BJ (cell line): ENCODE results near the gene EFNA3. TPM values are rescaled to one million over a fixed set of nuclear protein-coding genes. Genes with fewer than 3 reads are reported as not detected.
"Not testable (repeated sequence)": the region's sequence is repeated elsewhere in the genome, so short reads cannot be mapped to it uniquely, and the experiment has no call there.

Experiments
- CTCF ChIA-PET: fragments of 350-600 bp; formaldehyde crosslinking; extraction: SDS; loops from one replicate; lab custom pipeline; 2021; ENCODE audit warnings: antibody characterized with exemption, inconsistent platforms; lab: Yijun Ruan, JAX
- POLR2A ChIA-PET: fragments of 300-600 bp; sonication (Branson Sonifier 250); formaldehyde crosslinking; extraction: SDS; loops from one replicate; lab custom pipeline; 2021; ENCODE audit warnings: antibody characterized with exemption; lab: Charles Lee
- DNase-seq: peaks from one replicate; pipeline ENCODE4 v3.0.0-alpha.2; 2011; ENCODE audit warnings: low read depth
- H3K27me3 ChIP-seq: 2 replicates; pipeline ENCODE4 v1.6.0; 2011; ENCODE audit warnings: low read length; ENCODE audit not compliant: control insufficient read depth, insufficient read depth
- H3K36me3 ChIP-seq: 2 replicates; pipeline ENCODE4 v1.5.1; 2011; ENCODE audit warnings: low read length; ENCODE audit not compliant: control insufficient read depth, insufficient read depth
- H3K4me3 ChIP-seq: 2 replicates; pipeline ENCODE4 v1.5.1; 2011; ENCODE audit warnings: low read depth, mild to moderate bottlenecking, control low read depth, low read length
- polyA plus RNA-seq: library from polyadenylated mRNA; depleted of rRNA; stranded (reverse); fragments of >200 nt; gene quantifications from 2 replicates; pipeline ENCODE4 v1.2.3, GENCODE V29; 2011
- TF ChIP-seq, protein P1 (sequence below): IDR thresholded peaks from 2 replicates; pipeline ENCODE4 v1.5.1; 2011; ENCODE audit warnings: low read depth, mild to moderate bottlenecking, control low read depth, inconsistent platforms, low read length, moderate library complexity; ENCODE audit not compliant: insufficient read depth

EFNA3 gene
- polyA plus RNA-seq, 1 experiment: 1.8 TPM

DNA sequence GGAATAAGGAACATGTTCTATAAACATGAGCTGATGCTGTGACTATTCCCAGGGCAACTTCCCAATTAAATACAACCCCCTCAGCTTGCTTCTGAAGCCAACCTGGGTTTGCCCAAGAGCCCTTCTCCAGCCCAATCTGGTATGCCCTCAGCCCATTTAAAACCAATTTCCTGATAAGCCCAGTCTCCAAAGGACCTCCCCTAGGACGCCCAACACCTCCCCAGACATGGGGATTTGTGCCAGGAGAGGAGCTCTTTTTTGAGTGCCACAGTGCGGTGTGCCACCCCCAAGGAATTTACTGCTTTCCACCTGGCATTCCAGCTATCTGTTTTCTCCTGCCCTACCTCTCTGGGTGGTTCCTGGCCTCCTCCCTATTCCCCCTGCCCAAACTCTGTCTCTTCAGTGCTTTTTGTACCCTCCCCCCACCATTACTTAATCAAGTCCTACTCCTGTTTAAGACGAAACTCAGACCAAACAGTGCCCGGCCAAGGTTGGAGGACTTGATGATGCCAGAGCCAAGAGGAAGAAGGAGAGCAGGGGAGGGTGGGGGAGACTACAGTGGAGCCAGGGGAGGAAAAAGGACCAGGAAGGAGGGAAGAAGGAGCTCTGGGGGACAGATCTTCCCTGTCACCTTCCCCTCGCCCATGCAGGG is 37.6 kb downstream of the EFNA3 start:
- CTCF ChIA-PET: interaction anchor here (1.1 to 4.0 kb wide), 4 partner anchors 19 to 52 kb away, joined by 3 to 11 read pairs (median 6); no protein-coding TSS in a partner anchor

DNA sequence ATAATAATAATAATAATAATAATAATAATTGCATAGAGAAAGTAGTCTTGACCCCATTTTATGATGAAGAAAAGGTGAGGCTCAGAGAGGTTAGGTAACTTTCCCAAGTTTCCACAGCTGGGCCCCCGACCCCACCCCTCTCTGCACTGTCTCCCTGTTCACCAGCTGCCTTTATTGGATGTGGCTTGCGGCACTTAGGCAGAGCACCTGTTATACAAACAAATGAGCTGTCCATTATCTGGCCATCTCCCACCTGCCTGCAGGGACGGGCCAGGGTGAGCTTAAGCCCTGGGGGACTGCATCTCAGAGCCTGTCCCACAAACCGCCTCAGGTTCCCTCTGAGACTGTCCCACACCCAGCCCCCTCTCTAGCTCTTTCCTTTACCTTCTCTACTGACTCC is 39.0 kb downstream of the EFNA3 start:
- TF ChIP-seq, protein P1, sequence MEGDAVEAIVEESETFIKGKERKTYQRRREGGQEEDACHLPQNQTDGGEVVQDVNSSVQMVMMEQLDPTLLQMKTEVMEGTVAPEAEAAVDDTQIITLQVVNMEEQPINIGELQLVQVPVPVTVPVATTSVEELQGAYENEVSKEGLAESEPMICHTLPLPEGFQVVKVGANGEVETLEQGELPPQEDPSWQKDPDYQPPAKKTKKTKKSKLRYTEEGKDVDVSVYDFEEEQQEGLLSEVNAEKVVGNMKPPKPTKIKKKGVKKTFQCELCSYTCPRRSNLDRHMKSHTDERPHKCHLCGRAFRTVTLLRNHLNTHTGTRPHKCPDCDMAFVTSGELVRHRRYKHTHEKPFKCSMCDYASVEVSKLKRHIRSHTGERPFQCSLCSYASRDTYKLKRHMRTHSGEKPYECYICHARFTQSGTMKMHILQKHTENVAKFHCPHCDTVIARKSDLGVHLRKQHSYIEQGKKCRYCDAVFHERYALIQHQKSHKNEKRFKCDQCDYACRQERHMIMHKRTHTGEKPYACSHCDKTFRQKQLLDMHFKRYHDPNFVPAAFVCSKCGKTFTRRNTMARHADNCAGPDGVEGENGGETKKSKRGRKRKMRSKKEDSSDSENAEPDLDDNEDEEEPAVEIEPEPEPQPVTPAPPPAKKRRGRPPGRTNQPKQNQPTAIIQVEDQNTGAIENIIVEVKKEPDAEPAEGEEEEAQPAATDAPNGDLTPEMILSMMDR: no peak
- ChIA-PET CTCF (interaction anchor here (1.0 to 4.0 kb wide), 3 partner anchors 26 to 100 kb away, joined by 3 to 11 read pairs (median 9); no protein-coding TSS in a partner anchor), POLR2A (interaction anchor here (0.6 kb wide), 1 partner anchor 16 kb away, joined by 3 read pairs; no protein-coding TSS in a partner anchor)
- Histone ChIP-seq H3K4me3 (no peak overlapping the region), H3K36me3 (no peaks in the 10 kb centered on the region), H3K27me3 (peaks cover 26% of the 10 kb centered on the region)
- DNase-seq: no peak

More for the DNA sequence above, 37.6 kb downstream of the EFNA3 start:
- no peak for DNase-seq
- H3K4me3 ChIP-seq: no peak overlapping the region
- no peaks in the 10 kb centered on the region for H3K36me3 ChIP-seq
- POLR2A ChIA-PET: no interaction called here
- peaks cover 23% of the 10 kb centered on the region for H3K27me3 ChIP-seq
- TF ChIP-seq, protein P1: no peak

DNA sequence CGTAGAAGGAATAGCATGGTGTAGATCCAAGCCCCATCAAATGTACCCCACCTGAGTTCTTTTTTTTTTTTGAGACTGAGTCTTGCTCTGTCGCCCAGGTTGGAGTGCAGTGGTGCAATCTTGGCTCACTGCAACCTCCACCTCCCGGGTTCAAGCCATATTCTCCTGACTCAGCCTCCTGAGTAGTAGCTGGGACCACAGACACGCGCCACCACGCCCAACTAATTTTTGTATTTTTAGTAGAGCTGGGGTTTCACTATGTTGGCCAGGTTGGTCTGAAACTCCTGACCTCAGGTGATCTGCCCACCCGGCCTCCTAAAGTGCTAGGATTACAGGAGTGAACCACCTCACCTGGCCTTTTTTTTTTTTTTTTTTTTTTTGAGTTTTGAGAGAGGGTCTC is 39.5 kb downstream of the EFNA3 start:
- H3K27me3 ChIP-seq: peaks cover 26% of the 10 kb centered on the region
- H3K36me3 ChIP-seq, H3K4me3 ChIP-seq, DNase-seq, POLR2A ChIA-PET: not testable (repeated sequence)
- CTCF ChIA-PET: interaction anchor here (1.4 to 4.0 kb wide), 2 partner anchors 26 to 49 kb away, joined by 9 to 11 read pairs; no protein-coding TSS in a partner anchor

DNA sequence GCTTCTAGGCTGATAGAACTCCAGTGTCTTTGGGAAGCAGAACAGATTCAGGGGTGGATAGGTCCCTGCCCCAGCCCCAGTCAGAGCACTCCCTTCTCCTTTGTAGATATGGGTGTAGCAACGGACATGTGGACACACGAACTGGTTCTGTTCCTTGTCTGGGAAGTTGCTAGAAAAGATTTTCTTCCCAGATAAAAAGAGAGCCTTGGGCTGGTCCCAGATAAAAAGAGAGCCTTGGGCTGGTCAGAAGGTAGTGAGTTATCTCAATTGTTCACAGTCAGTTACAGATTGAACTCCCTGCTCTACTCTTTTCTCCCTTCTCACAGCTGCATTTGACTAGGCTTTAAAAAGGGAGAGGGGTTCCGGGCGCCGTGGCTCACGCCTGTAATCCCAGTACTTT is 41.6 kb downstream of the EFNA3 start:
- peaks cover 30% of the 10 kb centered on the region for H3K27me3 ChIP-seq
- DNase-seq: no peak
- H3K4me3 ChIP-seq: no peak overlapping the region
- no peaks in the 10 kb centered on the region for H3K36me3 ChIP-seq
- TF ChIP-seq, protein P1: no peak
- CTCF ChIA-PET: interaction anchor here (0.5 to 3.5 kb wide), 6 partner anchors 26 to 369 kb away, joined by 3 to 15 read pairs (median 4); no protein-coding TSS in a partner anchor
- POLR2A ChIA-PET: no interaction called here

DNA sequence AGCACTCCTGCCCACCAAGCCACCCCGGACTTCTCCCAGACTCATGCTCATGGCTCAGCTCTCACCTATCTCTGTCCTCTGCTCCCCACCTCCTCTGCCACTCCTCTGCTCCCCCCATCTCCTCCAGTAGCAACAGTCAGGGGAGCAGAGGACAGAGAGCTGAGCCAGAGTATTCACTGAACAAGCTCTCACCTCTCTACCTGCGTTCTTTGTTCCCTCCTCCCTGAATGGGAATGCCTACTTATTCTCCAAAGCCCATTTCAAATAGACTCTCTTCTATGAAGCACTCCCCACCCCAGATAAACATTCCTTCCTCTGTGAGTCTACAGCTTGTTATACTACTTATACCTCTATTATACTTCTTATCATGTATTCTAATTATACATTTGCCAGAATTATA is 42.6 kb downstream of the EFNA3 start:
- no peak for DNase-seq
- peaks cover 36% of the 10 kb centered on the region for H3K27me3 ChIP-seq
- ChIA-PET POLR2A (no interaction called here), CTCF (interaction anchor here (1.2 to 3.5 kb wide), 2 partner anchors 29 to 48 kb away, joined by 6 to 15 read pairs; no protein-coding TSS in a partner anchor)
- H3K36me3 ChIP-seq: no peaks in the 10 kb centered on the region
- no peak overlapping the region for H3K4me3 ChIP-seq
- TF ChIP-seq, protein P1: no peak
